ENCODE data around the gene DDHD1.

Gene DDHD1

GRCh38 chr14:52987514-52987913 lies 165.6 kb downstream of the DDHD1 start:
- no peak for DNase-seq

GRCh38 chr14:52987042-52987441 lies 166.1 kb downstream of the DDHD1 start:
- no peak for DNase-seq

Measured in NCI-H2029 treated with DMSO at 0.1 percent for 48 hours (cell line).